NCI-H2196 treated with DMSO at 0.1 percent for 48 hours (cell line): ENCODE data around the gene ABHD8.

ENCODE experiments used
- DNase-seq: peaks from one replicate; lab custom pipeline; 2025; ENCODE audit not compliant: unreplicated experiment; lab: John Stamatoyannopoulos, UW

ABHD8 gene, protein sequence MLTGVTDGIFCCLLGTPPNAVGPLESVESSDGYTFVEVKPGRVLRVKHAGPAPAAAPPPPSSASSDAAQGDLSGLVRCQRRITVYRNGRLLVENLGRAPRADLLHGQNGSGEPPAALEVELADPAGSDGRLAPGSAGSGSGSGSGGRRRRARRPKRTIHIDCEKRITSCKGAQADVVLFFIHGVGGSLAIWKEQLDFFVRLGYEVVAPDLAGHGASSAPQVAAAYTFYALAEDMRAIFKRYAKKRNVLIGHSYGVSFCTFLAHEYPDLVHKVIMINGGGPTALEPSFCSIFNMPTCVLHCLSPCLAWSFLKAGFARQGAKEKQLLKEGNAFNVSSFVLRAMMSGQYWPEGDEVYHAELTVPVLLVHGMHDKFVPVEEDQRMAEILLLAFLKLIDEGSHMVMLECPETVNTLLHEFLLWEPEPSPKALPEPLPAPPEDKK

DNA sequence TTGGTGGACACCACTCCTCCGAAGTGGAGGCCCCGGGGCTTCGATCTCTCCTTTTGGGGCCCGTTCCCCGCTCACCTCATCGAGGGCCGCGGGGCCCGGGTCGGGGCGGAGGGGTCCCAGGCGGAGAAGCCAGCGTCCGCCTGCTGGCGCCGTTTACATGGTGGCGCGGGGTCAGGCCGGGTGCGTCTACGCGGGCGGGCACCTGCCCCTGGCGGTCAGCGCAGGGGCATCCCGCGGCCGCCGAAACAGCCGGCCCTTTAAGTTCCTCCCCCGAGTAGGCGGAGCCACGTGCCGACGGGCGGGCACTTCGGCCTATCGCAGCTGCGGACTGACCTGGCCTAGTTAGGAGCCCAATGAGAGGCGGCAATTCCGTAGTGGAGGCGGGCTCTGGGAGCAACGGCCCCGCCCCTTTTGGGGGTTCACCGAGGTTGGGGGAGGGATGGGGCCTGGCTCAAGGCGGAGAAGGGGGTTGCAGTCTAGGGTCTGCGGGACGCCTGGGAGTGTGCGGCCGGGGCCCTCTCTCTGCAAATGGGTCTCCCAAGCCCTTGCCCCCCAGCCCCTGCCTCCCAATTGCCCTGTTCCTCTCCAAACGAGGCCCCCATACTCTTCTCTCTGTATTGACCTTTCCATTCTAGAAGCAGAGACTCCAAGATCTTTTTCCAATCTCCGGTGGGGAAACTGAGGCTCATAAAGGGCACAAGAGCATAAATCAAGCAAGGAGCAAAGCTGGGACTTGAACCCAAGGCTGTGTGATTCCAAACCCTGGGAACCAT lies at the start of gene ABHD8:
ABHD8 (minus strand) TSS at position 259 of the 773 bp plus-strand sequence. CDS start 1,809 bp downstream, outside the sequence.
- DNase-seq: peak; percentile 90

DNA sequence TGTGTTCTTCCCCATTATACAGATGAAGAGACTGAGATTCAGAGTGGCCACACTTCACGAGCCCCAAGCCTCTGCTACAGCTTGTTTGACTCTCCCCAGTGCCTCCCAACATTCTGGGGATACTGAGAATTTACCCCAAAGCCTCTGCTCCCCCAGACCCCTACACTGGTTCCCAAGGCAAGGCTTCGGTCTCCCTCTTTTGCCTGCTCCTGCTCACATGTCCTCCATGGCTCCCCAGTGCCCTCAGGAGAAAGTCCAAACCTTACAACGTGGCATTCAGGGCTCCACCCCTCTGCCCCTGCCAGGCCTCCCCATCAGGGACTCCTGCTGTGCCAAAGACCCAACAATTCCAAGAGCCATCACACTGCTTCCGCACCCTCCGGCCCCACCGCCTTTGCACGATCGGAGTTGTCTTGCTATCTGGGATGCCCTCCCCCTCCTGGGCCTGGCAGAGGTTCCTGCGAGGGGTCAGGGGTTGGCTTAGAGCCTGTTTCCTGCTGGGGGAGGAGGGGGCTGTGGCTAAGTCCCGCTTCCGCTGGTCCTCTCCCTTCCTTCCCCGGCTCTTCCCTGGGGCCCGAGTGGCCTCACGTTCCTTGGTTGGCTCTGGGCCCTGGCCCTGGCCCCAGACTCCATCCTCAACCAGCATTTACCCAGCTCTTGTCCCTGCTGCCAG lies 49.5 kb upstream of the ABHD8 start:
- DNase-seq: no peak

DNA sequence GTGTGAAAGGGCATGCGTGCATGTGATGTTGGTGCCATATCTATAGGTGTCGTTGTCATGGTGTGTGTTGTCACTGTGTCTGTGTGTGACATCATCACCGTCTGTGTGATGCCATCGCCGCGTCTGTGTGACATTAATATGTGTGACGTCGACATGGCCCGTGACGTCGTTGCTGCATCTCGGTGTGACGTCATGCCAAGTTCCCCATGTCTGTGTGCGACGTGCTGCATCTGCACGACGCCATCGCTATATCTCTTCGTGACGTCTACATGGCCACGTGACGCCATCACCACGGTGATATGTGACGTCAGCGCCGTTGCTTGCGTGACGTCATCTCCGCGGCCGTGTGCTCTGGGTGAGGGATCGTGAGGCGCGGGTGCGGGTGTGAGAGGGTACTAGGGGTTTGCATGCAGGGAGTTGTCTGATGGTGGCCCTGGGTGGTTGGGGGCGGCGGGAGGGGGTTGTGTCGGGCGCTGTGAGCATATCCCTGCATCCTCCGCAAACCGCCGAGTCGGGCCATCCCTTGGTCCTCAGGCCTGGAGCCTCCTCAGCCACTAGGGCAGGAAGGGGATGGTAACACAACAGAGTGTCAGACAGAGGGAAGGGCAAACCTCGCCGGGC lies 48.7 kb upstream of the ABHD8 start:
- DNase-seq: no peak

DNA sequence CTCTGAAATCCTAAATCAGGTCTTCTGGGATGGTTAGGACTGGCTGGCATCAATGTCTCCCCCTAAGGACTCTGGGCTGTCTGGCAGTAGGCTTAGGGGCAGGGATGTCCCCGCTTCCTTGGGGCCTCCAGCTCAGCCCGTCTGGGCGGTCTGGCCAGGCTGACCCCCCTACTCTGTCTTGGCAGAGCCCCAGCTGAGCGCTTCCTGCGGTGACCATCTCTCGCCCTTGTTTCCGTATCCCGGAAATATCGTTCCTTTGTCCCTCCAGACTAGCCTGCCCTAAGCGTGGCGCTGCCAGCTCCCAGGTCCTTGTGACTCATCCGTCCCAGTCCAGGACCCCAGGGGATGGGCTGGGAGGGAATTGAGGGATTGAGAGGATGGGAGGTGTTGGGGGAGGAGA lies 45.5 kb upstream of the ABHD8 start:
- no peak for DNase-seq

DNA sequence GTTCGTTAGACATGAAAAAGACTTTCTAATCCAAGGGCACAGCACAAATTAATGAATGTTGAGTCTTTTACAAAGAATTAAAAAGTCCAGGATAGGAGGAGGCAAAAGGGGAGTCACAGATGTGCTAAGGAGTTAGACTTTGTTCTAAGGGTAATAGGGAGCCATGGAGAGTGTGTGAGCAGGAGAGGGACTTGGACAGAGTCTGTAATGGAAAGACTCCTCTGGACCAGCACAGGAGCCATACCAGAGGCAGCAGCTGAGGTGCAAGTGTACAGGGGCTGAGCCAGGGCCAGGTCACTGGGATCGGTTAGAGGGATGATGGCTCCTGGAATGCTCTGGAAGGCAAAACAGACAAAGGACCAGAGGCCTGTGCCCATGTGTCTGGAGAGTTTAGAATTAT lies 44.7 kb upstream of the ABHD8 start:
- no peak for DNase-seq

DNA sequence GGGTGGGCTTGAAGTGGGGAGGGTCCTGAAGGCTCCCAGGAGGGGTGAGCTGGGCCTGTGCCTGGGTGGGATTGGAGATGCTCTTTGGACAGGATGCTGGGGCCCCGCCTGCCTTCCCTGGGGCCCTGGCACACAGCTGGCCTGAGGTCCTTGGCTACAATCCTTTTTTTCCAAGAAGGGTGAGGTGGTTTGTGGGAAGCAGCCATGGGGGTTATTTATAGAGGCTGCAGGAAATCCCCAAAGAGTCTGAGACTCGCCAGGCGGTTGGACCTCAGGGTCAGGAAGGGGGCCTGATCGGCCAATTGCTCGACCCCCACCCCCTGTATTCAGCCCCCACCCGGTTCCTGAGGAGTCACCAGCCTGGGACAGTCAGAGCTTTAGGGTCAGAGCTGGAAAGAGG lies 44.1 kb upstream of the ABHD8 start:
- no peak for DNase-seq

DNA sequence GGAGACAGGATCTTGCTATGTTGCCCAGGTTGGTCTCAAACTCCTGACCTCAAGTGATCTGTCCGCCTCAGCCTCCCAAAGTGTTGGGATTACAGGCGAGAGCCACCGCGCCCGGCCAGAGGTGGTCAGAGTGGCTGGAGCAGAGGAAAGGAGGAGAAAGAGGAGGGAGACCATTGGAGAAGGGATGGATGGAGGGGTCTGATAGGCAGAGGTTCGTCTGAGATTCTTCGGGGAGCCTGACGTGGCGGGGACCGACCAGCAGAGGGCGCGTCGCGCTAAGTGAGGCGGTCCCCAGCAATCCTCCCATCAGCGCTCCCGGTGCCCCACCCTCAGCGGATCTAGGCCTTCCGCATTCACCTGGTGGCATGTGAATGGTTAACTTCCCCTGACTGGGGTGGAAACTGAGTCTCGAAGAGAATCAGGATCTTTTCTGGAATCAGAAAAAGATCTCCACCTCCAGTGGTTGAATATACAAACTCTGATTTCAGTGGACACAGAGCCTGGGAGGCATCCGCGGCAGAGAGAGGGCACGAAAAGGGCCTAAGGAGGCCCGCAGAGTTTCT lies 43.0 kb upstream of the ABHD8 start:
- DNase-seq: peak; percentile 14

DNA sequence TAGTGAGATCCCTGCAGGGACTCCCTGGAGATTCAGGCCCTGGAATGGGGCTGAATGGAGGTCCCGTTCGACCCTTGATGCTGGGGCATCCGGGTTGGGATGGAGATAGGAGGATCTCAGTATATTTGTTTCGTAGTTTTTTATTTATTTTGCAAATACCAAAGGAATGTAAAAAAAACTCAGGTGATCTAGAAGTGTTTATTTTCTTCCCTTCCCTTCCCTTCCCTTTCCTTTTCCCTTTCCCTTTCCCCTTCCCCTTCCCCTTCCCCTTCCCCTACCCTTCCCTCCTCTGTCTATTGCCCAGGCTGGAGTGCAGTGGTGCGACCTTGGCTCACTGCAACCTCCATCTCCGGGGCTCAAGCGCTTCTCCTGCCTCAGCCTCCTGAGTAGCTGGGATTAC lies 38.6 kb upstream of the ABHD8 start:
- DNase-seq: no peak

DNA sequence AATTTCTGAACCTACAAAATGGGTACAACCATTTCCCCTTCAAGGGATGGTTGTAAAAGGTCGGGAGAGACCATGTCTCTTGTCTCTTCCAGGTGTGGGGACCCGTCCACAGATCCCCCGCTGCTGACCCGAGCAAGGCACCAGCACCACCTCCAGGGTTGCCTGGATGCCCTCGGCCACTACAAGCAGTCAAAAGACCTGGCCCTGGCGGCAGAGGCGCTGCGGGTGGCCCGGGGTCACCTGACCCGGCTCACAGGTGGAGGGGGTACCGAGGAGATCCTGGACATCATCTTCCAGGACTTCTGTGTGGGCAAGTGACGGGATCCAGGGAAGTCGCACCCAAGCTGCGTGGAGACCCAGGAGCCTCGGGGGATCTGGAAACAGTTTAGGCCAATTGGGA lies 38.2 kb upstream of the ABHD8 start:
- no peak for DNase-seq

DNA sequence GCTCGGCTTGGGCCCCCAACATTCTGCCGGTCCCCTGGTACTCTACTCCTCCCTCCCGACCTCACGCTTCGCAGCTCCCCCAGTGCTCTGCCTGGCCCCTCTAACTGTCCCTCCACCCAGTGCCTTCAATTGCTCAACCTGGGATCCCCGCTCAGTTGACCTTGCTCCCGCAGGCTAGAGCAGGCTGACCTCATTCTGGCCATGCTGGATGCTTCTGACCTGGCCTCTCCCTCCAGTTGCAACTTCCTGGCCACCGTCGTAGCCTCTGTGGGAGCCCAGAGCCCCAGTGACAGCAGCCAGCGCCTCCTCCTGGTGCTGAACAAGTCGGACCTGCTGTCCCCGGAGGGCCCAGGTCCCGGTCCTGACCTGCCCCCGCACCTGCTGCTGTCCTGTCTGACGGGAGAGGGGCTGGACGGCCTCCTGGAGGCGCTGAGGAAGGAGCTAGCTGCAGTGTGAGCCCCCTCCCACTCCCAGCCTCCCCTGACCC lies 37.7 kb upstream of the ABHD8 start:
- DNase-seq: no peak

DNA sequence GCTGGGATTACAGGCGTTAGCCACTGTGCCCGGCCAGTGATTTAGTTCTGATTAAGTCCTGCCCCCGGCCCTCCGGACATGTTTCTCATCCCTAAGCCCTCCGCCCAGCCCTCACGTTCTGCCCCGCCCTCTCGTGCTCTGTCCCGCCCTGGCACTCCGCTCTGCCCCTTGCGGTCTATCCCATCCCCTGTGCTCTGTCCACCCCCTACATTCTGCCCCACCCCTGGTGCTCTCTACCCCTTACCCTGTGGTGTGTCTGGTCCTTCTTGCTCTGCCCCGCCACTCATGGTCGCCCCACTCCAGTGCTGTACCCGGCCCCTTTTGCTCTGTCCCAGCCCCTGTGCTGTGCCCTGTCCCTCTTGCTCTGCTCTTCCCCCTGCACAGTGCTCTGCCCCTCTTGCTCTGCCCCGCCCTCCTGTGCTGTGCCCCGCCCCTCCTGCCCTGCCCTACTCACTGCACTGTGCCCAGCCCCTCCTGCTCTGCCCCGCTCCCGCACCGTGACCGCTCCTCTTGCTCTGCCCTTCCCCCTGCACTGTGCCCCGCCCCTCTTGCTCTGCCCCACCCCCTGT lies 37.2 kb upstream of the ABHD8 start:
- DNase-seq: no peak

DNA sequence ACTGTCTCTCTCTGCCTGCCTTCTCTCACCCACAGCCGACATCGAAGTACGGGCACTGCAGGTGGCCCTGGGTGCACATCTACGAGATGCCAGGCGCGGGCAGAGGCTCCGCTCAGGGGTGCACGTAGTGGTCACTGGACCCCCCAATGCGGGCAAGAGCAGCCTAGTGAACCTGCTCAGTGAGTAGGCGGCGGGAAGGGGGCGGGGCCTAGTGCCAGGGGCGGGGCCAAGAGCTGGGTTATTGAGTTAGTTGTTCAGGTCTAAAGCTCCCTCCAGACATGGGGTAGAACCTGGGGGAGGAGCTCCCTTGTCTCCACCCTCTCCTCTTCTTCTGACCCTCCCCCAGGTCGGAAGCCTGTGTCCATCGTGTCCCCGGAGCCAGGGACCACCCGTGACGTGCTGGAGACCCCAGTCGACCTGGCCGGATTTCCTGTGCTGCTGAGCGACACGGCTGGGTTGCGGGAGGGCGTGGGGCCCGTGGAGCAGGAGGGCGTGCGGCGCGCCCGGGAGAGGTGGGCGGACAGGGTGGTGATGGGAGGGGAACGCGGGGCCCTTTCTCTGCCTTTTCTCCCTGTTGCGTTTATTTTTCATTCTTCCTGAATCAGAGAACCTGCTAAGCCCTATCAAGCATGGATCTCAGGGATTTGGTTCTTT lies 36.0 kb upstream of the ABHD8 start:
- no peak for DNase-seq

DNA sequence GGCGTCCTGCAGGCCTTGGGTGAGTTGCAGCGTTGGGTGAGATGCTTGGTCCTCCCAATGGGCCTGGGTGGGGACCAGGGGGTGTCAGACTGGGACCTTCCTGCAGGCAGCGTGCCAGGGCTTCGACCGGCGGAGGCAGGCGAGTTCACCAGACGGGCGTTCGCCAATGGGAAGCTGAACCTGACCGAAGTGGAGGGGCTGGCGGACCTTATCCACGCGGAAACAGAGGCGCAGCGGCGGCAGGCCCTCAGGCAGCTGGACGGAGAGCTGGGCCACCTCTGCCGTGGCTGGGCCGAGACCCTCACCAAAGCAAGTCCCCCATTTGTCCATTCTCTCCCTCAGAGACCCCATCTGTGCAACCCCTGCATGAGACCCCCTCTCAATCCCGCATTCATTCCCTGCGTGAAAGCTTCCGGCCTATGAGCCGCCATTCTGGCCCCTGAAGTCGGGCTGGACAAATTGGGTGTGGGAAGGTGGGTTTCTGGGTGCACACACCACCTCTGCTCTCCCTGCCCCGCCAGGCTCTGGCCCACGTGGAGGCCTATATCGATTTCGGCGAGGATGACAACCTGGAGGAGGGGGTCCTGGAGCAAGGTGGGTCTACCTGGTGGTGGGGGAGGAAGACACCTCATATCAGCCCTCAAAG lies 35.3 kb upstream of the ABHD8 start:
- DNase-seq: no peak

DNA sequence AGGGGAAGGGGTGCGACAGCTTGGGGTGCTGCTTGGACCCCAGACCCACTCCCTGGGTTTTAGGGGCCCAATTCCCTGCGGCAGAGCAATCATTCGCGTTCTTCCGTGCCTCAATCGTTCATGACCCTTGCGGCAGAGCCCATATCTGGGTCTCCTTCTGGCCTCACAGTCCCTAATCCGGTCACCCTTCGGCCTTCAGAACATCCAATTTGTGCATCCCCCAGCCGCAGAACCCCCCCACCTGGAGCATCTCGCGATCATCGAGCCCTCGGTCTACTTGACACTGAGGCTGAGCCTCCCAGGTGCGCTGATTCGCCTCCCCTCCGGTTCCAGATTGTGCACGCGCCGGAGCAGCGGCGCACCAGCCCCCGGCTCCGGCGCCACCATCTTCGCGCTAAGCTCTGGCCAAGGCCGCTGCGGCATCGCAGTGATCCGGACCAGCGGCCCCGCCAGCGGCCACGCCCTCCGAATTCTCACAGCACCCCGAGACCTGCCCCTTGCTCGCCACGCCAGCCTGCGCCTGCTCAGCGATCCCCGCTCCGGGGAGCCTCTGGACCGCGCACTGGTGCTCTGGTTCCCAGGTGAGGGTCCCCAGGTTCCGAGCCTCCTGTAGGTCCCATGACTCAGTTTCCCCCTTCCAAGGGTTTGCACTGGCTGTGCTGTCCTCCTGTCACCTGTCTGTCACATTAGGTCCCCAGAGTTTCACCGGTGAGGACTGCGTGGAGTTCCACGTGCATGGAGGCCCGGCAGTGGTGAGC lies 34.6 kb upstream of the ABHD8 start:
- DNase-seq: peak; percentile 40

DNA sequence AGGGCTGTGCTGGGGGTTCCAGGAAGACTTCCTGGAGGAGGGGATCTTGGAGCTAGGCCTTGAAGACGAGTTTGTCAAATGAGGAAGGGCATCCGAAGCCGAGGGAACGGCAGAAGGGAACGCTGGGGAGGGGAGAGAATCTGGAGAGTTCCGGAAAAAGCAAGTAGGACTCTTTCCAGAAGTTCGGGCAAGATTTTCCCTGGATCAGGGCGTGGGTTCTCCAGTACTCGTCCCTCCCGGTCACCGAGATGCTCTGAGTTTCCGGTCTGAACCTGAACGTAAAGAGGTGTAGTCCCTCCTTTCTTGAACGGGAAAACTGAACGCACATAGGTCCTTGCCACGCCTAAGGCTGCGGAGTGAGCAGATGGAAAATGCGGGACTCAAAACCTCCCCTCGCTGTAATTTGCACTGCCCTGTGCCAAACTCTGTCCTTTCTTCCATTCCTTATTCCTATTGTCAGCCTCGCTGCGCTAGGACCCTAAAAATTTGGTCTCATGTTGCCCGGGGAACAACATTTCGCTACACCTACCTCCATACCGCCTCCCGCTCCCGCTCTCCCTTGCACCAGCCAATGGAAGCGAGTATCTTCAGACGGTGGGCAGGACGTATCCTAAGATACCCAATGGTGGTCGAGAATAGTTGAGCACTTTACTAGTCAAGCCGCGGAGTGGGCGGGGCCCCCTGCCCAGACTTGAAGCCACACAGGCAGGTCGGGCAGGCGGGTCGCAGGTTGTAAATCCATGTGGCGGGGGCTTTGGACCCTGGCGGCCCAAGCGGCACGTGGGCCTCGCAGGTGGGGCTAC lies 33.8 kb upstream of the ABHD8 start, which contains the start of gene GTPBP3:
GTPBP3 (plus strand) TSS at position 682 of the 803 bp plus-strand sequence; CDS start at position 741, 59 bp downstream.
- peak; percentile 100 for DNase-seq

DNA sequence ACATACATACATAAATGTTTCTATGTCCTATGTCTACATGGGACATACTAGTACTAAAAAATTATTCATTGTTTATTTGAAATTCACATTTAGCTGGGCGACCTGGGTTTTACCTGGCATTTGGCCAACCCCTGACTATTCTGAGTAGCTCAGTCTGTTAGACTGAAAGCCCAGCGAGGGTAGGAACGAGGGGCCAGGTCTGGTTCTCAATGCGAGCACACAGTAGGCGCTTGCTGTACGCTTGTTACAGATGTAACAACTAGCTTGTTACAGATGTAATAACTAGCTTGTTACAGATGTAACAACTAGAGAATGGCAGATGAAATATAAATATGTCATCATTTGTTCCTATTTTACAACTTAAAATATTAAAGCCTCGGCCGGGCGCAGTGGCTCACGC lies 32.4 kb upstream of the ABHD8 start:
- DNase-seq: no peak
